ENCODE measurements around the gene TTLL11. TPM values are rescaled to one million over a fixed set of nuclear protein-coding genes. Genes with fewer than 3 reads are reported as not detected.

The TTLL11 gene
- total RNA-seq, 1 experiment from 2014 or later = 13.6 TPM

- intact Hi-C loops (cut with micrococcal nuclease) = no loop called here
- Mint-ChIP-seq H3K9me3 (ENCODE audit: unreplicated experiment) (no peaks in the 10 kb centered on the region), H3K27ac (ENCODE audit: low read depth, unreplicated experiment) (no peak overlapping the region), H3K36me3 (ENCODE audit: insufficient read depth, unreplicated experiment) (no peaks in the 10 kb centered on the region), H3K4me3 (ENCODE audit: unreplicated experiment) (no peak overlapping the region), H3K27me3 (ENCODE audit: insufficient read depth, unreplicated experiment) (no peaks in the 10 kb centered on the region), H3K4me1 (ENCODE audit: insufficient read depth, unreplicated experiment) (peaks cover 12% of the 10 kb centered on the region)
- no peak for DNase-seq (ENCODE audit: unreplicated experiment)
- CTCF ChIA-PET = interaction anchor here (0.6 to 0.7 kb wide), 2 partner anchors 256 to 415 kb away, joined by 3 read pairs; no protein-coding TSS in a partner anchor
- BruUV-seq (replicated peaks) = no TSS peak
- POLR2A ChIA-PET = interaction anchor here (1.0 kb wide), 1 partner anchor 13 kb away, joined by 3 read pairs; no protein-coding TSS in a partner anchor
- TF ChIP-seq CTCF (IDR thresholded peaks at IDR 0.05; ENCODE audit: unreplicated experiment) = no peak
Measured at GRCh38 chr9:121942866-121943382, 150.2 kb downstream of the TTLL11 start.

- Mint-ChIP-seq H3K4me3 (ENCODE audit: unreplicated experiment) (no peak overlapping the region), H3K36me3 (ENCODE audit: insufficient read depth, unreplicated experiment) (no peaks in the 10 kb centered on the region), H3K4me1 (ENCODE audit: insufficient read depth, unreplicated experiment) (peaks cover 12% of the 10 kb centered on the region), H3K27me3 (ENCODE audit: insufficient read depth, unreplicated experiment) (no peaks in the 10 kb centered on the region), H3K9me3 (ENCODE audit: unreplicated experiment) (no peaks in the 10 kb centered on the region), H3K27ac (ENCODE audit: low read depth, unreplicated experiment) (no peak overlapping the region)
- no peak for DNase-seq (ENCODE audit: unreplicated experiment)
- intact Hi-C loops (cut with micrococcal nuclease) = no loop called here
- BruUV-seq (replicated peaks) = no TSS peak
- TF ChIP-seq CTCF (IDR thresholded peaks at IDR 0.05; ENCODE audit: unreplicated experiment) = no peak
- POLR2A ChIA-PET = interaction anchor here (1.0 kb wide), 1 partner anchor 14 kb away, joined by 3 read pairs; no protein-coding TSS in a partner anchor
- CTCF ChIA-PET = interaction anchor here (0.7 kb wide), 2 partner anchors 12 to 255 kb away, joined by 3 read pairs; no protein-coding TSS in a partner anchor
Measured at GRCh38 chr9:121942313-121942712, 150.8 kb downstream of the TTLL11 start.

- intact Hi-C loops (cut with micrococcal nuclease) = no loop called here
- Mint-ChIP-seq H3K9me3 (ENCODE audit: unreplicated experiment) (no peaks in the 10 kb centered on the region), H3K27ac (ENCODE audit: low read depth, unreplicated experiment) (no peak overlapping the region), H3K36me3 (ENCODE audit: insufficient read depth, unreplicated experiment) (no peaks in the 10 kb centered on the region), H3K27me3 (ENCODE audit: insufficient read depth, unreplicated experiment) (no peaks in the 10 kb centered on the region), H3K4me3 (ENCODE audit: unreplicated experiment) (no peak overlapping the region), H3K4me1 (ENCODE audit: insufficient read depth, unreplicated experiment) (no peaks in the 10 kb centered on the region)
- no TSS peak for BruUV-seq (replicated peaks)
- CTCF ChIA-PET = interaction anchor here (0.6 to 0.7 kb wide), 2 partner anchors 14 to 18 kb away, joined by 3 to 5 read pairs; no protein-coding TSS in a partner anchor
- POLR2A ChIA-PET = no interaction called here
- DNase-seq (ENCODE audit: unreplicated experiment) = no peak
- TF ChIP-seq CTCF (IDR thresholded peaks at IDR 0.05; ENCODE audit: unreplicated experiment) = no peak
Measured at GRCh38 chr9:121939643-121940042, 153.5 kb downstream of the TTLL11 start.

- no TSS peak for BruUV-seq (replicated peaks)
- ChIA-PET POLR2A (no interaction called here), CTCF (no interaction called here)
- Mint-ChIP-seq H3K4me3 (ENCODE audit: unreplicated experiment) (no peak overlapping the region), H3K27me3 (ENCODE audit: insufficient read depth, unreplicated experiment) (no peaks in the 10 kb centered on the region), H3K9me3 (ENCODE audit: unreplicated experiment) (no peaks in the 10 kb centered on the region), H3K36me3 (ENCODE audit: insufficient read depth, unreplicated experiment) (no peaks in the 10 kb centered on the region), H3K27ac (ENCODE audit: low read depth, unreplicated experiment) (no peak overlapping the region), H3K4me1 (ENCODE audit: insufficient read depth, unreplicated experiment) (no peaks in the 10 kb centered on the region)
- DNase-seq (ENCODE audit: unreplicated experiment) = no peak
- intact Hi-C loops (cut with micrococcal nuclease) = no loop called here
- TF ChIP-seq CTCF (IDR thresholded peaks at IDR 0.05; ENCODE audit: unreplicated experiment) = no peak
Measured at GRCh38 chr9:121938621-121939020, 154.5 kb downstream of the TTLL11 start.
